HepG2 (cell line): Measurements from ENCODE around the gene PUDP. TPM values are rescaled to one million over a fixed set of nuclear protein-coding genes. Genes with fewer than 3 reads are reported as not detected.

Source experiments
- ATAC-seq: fragments of 200-7000 bp; cut with Tn5 transposase; 3 replicates; pipeline ENCODE4 v1.9.1; 2020; ENCODE audit warnings: mild to moderate bottlenecking, moderate library complexity
- BruUV-seq: library from RNA; stranded (reverse); fragments of 400-500 nt; replicated peaks from 2 replicates; lab custom pipeline; 2021; lab: Mats Ljungman, UMichigan
- CTCF ChIA-PET: fragments of 300-600 bp; formaldehyde crosslinking; extraction: SDS; loops from one replicate; lab custom pipeline; 2021; ENCODE audit warnings: low total read pairs, inconsistent platforms, low intra/inter-chr PET ratio; lab: Yijun Ruan, JAX
- POLR2A ChIA-PET: fragments of 350-600 bp; sonication (Branson Sonifier 250); formaldehyde crosslinking; loops from one replicate; lab custom pipeline; 2020; ENCODE audit warnings: antibody characterized with exemption, inconsistent platforms; lab: Yijun Ruan, JAX
- DNase-seq: peaks from one replicate; pipeline ENCODE4 v3.0.0-alpha.2; 2015; ENCODE audit warnings: low spot score
- FAIRE-seq: peaks from 3 replicates; lab custom pipeline; 2011; peaks lifted over from hg19 to GRCh38; lab: Jason Lieb, UNC
- H2AFZ ChIP-seq: one replicate; pipeline ENCODE4 v1.6.1; 2011; ENCODE audit warnings: low read length, inconsistent platforms
- H3K27ac ChIP-seq: fragments of 300-600 bp; 3 replicates; pipeline ENCODE4 v1.8.0; 2011; ENCODE audit warnings: mixed run types, mild to moderate bottlenecking, mixed read lengths, low read length, inconsistent platforms; ENCODE audit not compliant: insufficient read depth; ENCODE audit errors: extremely low read length
- H3K27me3 ChIP-seq, 2 experiments: fragments of 200-600 bp in 1 of 2; 2 replicates in 1 of 2; 3 replicates in 1 of 2; pipeline versions ENCODE4 v1.6.0 to v1.8.0; 2011; ENCODE audit warnings: low read length in 2 of 2, mild to moderate bottlenecking in 2 of 2, moderate library complexity in 2 of 2, inconsistent platforms in 1 of 2; ENCODE audit not compliant: insufficient read depth in 2 of 2, control insufficient read depth in 1 of 2
- H3K36me3 ChIP-seq, 2 experiments: fragments of 200-600 bp in 1 of 2; replicated peaks in 1 of 2; 2 replicates in 1 of 2; 3 replicates in 1 of 2; pipeline versions ENCODE4 v1.5.1 to v1.8.0; 2011; ENCODE audit warnings: low read length in 2 of 2, inconsistent platforms in 1 of 2; ENCODE audit not compliant: insufficient read depth in 2 of 2, control insufficient read depth in 1 of 2
- H3K4me1 ChIP-seq: 2 replicates; pipeline ENCODE4 v1.5.1; 2012; ENCODE audit warnings: low read length, inconsistent platforms; ENCODE audit not compliant: insufficient read depth
- H3K4me2 ChIP-seq: 2 replicates; pipeline ENCODE4 v1.6.0; 2011; ENCODE audit warnings: low read depth, low read length, inconsistent platforms
- H3K4me3 ChIP-seq, 3 experiments: fragments of 200-600 bp in 1 of 3; sonication (generic), shearing (Covaris generic) in 1 of 3; replicated peaks in 1 of 3; 2 replicates each; pipeline ENCODE4 v1.5.1; 2011 to 2016; ENCODE audit warnings: low read length in 3 of 3, inconsistent platforms in 2 of 3, low read depth in 2 of 3, mild to moderate bottlenecking in 2 of 3, control low read depth in 1 of 3, mixed read lengths in 1 of 3; ENCODE audit not compliant: insufficient read depth in 1 of 3
- H3K79me2 ChIP-seq: one replicate; pipeline ENCODE4 v1.6.1; 2011; ENCODE audit warnings: low read length, inconsistent platforms; ENCODE audit not compliant: insufficient read depth
- H3K9ac ChIP-seq: 2 replicates; pipeline ENCODE4 v1.6.0; 2011; ENCODE audit warnings: mild to moderate bottlenecking, low read depth, low read length, inconsistent platforms; ENCODE audit not compliant: insufficient read depth
- H3K9me3 ChIP-seq: 2 replicates; pipeline ENCODE4 v1.5.1; 2012; ENCODE audit warnings: mild to moderate bottlenecking, low read length
- H4K20me1 ChIP-seq: 2 replicates; pipeline ENCODE4 v1.6.0; 2011; ENCODE audit warnings: inconsistent platforms, mild to moderate bottlenecking, low read length, moderate library complexity; ENCODE audit not compliant: insufficient read depth
- BATF2 ChIP-seq: sonication (generic); formaldehyde crosslinking; IDR thresholded peaks from 2 replicates; pipeline ENCODE4 v1.8.0; 2022; ENCODE audit warnings: mild to moderate bottlenecking, missing genetic modification reagents, moderate library complexity
- CBX1 ChIP-seq: IDR thresholded peaks from one replicate; pipeline ENCODE4 v1.6.1; 2016; ENCODE audit warnings: antibody characterized with exemption, low read depth
- CEBPG ChIP-seq: IDR thresholded peaks from 2 replicates; pipeline ENCODE4 v1.6.1; 2016
- EHMT2 ChIP-seq: fragments of 200-600 bp; sonication (generic); IDR thresholded peaks from 2 replicates; pipeline ENCODE4 v1.7.0; 2017; ENCODE audit warnings: antibody characterized with exemption, low read depth, low read length, borderline replicate concordance
- EP300 ChIP-seq, 3 experiments: sonication (generic) in 1 of 3; formaldehyde crosslinking in 1 of 3; IDR thresholded peaks; 2 replicates each; pipeline versions ENCODE4 v1.5.1 to v1.6.1; 2011 to 2020; ENCODE audit warnings: low read depth in 2 of 3, low read length in 2 of 3, borderline replicate concordance in 1 of 3, improper control_type of control experiment in 1 of 3, mild to moderate bottlenecking in 1 of 3, missing genetic modification reagents in 1 of 3, moderate library complexity in 1 of 3
- FIP1L1 ChIP-seq: fragments of 200-400 bp; formaldehyde crosslinking; IDR thresholded peaks from 2 replicates; pipeline ENCODE4 v1.6.1; 2018; ENCODE audit warnings: low read depth, mild to moderate bottlenecking, low read length, moderate library complexity, borderline replicate concordance; ENCODE audit not compliant: insufficient read depth
- HOXD1 ChIP-seq: sonication (generic); formaldehyde crosslinking; IDR thresholded peaks from 2 replicates; pipeline ENCODE4 v1.5.0; 2020; ENCODE audit warnings: missing genetic modification reagents
- MBNL3 ChIP-seq: fragments of 250-450 bp; sonication (Bioruptor Pico); conservative IDR thresholded peaks from 2 replicates; pipeline ENCODE4 v1.8.0; 2022; ENCODE audit warnings: mild to moderate bottlenecking, inconsistent platforms
- MEF2D ChIP-seq: sonication (generic); formaldehyde crosslinking; IDR thresholded peaks from 2 replicates; pipeline ENCODE4 v1.5.1; 2020; ENCODE audit warnings: mild to moderate bottlenecking, missing genetic modification reagents
- PAXIP1 ChIP-seq: sonication (generic); formaldehyde crosslinking; conservative IDR thresholded peaks from 2 replicates; pipeline ENCODE4 v1.4.0; 2020; ENCODE audit warnings: mild to moderate bottlenecking, missing genetic modification reagents, moderate library complexity
- RXRA ChIP-seq: sonication (generic); formaldehyde crosslinking; IDR thresholded peaks from 2 replicates; pipeline ENCODE4 v1.5.1; 2020; ENCODE audit warnings: missing genetic modification reagents
- SSRP1 ChIP-seq: IDR thresholded peaks from 2 replicates; pipeline ENCODE4 v1.6.1; 2016; ENCODE audit warnings: control low read depth
- ZBTB33 ChIP-seq: sonication (generic); formaldehyde crosslinking; IDR thresholded peaks from 2 replicates; pipeline ENCODE4 v1.4.0; 2020; ENCODE audit warnings: missing genetic modification reagents
- ZNF138 ChIP-seq: sonication (generic); formaldehyde crosslinking; IDR thresholded peaks from 2 replicates; pipeline ENCODE4 v1.5.0; 2020; ENCODE audit warnings: mild to moderate bottlenecking, low read depth, missing genetic modification reagents
- ZNF607 ChIP-seq: sonication (generic); formaldehyde crosslinking; IDR thresholded peaks from 2 replicates; pipeline ENCODE4 v1.5.1; 2020; ENCODE audit warnings: missing genetic modification reagents, mild to moderate bottlenecking, borderline replicate concordance
- ZNF652 ChIP-seq: IDR thresholded peaks from 2 replicates; pipeline ENCODE4 v1.6.1; 2016; ENCODE audit warnings: low read depth, borderline replicate concordance
- WGBS: methylation state at CpG from one replicate; pipeline ENCODE4 v1.1.6; 2017; ENCODE audit warnings: low lambda C conversion rate; 5-methylcytosine and 5-hydroxymethylcytosine counted together
- in situ Hi-C: cut with HindIII; loops from 2 replicates; pipeline ENCODE4 v1.10.0; 2017; ENCODE audit warnings: low pct_unique_long_range_greater_than_20kb; ENCODE audit not compliant: extremely low pct_ligation_motif_present
- intact Hi-C: fragments of 100-400 bp; cut with micrococcal nuclease; formaldehyde crosslinking; loops from one replicate; pipeline ENCODE4 v1.10.0; 2022; ENCODE audit not compliant: unreplicated experiment
- polyA plus RNA-seq, 8 experiments: library from polyadenylated mRNA; depleted of rRNA in 3 of 8; stranded (reverse) in 7 of 8; unstranded in 1 of 8; fragments of >200 nt; fragmentation: Illumina TruSeq in 4 of 8; extraction: Trizol in 4 of 8; gene quantifications; 2 replicates each; pipeline versions ENCODE4 v1.2.1 to v1.2.3, GENCODE V29; 2011 to 2016; ENCODE audit warnings: low read depth in 4 of 8, missing spikeins in 1 of 8, mixed read lengths in 1 of 8; ENCODE audit not compliant: insufficient read depth in 1 of 8
- total RNA-seq, 5 experiments: library from RNA; depleted of rRNA; stranded (reverse); fragments of >200 nt; fragmentation: Illumina TruSeq; extraction: Trizol; gene quantifications; 2 replicates each; pipeline ENCODE4 v1.2.3, GENCODE V29; 2016; ENCODE audit warnings: low read depth in 1 of 5

Gene PUDP
- total and polyA plus RNA-seq, 2 of the 13 experiments (the other 11 are each of a cell fraction or from before 2014, with no cell fraction given), result 7.5 to 23.5 TPM

GRCh38 chrX:7120878-7121219, 27.1 kb downstream of the PUDP start (continued):
- TF ChIP-seq EHMT2, result no peak
- TF ChIP-seq ZNF607 (CRISPR knock-in tag), result no peak
- no peak for TF ChIP-seq CBX1
- no peak for TF ChIP-seq HOXD1 (CRISPR knock-in tag)
- no peak for TF ChIP-seq ZBTB33 (CRISPR knock-in tag)

GRCh38 chrX:7119950-7120877, 27.7 kb downstream of the PUDP start:
- no TSS peak for BruUV-seq
- Histone ChIP-seq H3K4me3 (peak overlapping the region in 2 of 3 experiments; percentile 6 to 37; a peak in 3 of 6 replicates), H3K9ac (no peak overlapping the region), H3K4me2 (peak overlapping the region; percentile 65), H2AFZ (no peak overlapping the region), H3K79me2 (peaks cover 2% of the 10 kb centered on the region), H3K4me1 (peaks cover 22% of the 10 kb centered on the region), H3K36me3 (no peaks in the 10 kb centered on the region), H4K20me1 (peaks cover 2% of the 10 kb centered on the region; the same call in 1 of the 2 replicates), H3K9me3 (no peaks in the 10 kb centered on the region), H3K27me3 (no peaks in the 10 kb centered on the region), H3K27ac (peak overlapping the region; percentile 69)
- POLR2A ChIA-PET, result no interaction called here
- FAIRE-seq, result peak; percentile 52
- intact Hi-C loops (no loop called here), in situ Hi-C loops (no loop called here)
- ATAC-seq, result peak; percentile 88
- WGBS, result 33% methylated on average over 6 of the region's 7 CpGs
- CTCF ChIA-PET, result no interaction called here
- peak; percentile 69 for DNase-seq
- TF ChIP-seq RXRA (no peak), CEBPG (CRISPR knock-in tag) (peak; percentile 84), BATF2 (CRISPR knock-in tag) (no peak), MBNL3 (no peak), PAXIP1 (CRISPR knock-in tag) (peak; percentile 43; the same call in 1 of the 2 replicates), SSRP1 (CRISPR knock-in tag) (no peak), ZNF652 (CRISPR knock-in tag) (peak; percentile 64; the same call in 1 of the 2 replicates), MEF2D (CRISPR knock-in tag) (peak; percentile 57; the same call in 1 of the 2 replicates), EP300 (IDR thresholded peaks at IDR 0.05; ENCODE audit: low read depth in 2 of 2, low read length in 2 of 2) (peak in 1 of 2 experiments; percentile 34; a peak in 1 of 4 replicates), EP300 (CRISPR knock-in tag; IDR thresholded peaks at IDR 0.05; ENCODE audit: borderline replicate concordance) (no peak), FIP1L1 (no peak), ZNF138 (no peak)
